Cerebellar nuclear complex (tissue), 1 donor: ENCODE results near the gene NEK9.
"Not testable (repeated sequence)": the region's sequence is repeated elsewhere in the genome, so short reads cannot be mapped to it uniquely, and the experiment has no call there.

Experiments used
- DNase-seq, 2 experiments: peaks; one replicate each; lab custom pipeline; 2025; lab: John Stamatoyannopoulos, UW

Gene NEK9

GRCh38 chr14:75107186-75107585 is 19.7 kb downstream of the NEK9 start:
- DNase-seq, result no peak

DNA sequence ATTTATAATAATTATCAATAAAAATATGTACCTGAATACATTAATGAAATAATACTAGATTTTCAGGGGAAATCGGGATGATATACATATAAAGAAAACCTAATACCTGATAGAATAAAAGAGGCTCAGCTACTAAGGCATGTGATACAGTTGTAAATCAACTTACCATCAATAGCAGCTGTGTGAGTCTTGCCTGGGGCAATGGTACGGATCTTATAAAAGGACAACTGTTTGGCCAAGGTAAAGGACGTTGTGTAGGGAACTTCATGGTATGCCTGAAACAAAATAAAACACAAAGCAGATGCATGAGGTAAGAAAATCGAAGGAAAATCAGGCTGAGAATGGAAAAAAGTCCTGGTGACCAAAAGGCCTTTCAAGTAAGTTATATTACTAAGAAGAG is 25.4 kb downstream of the NEK9 start:
- DNase-seq, result no peak

- no peak for DNase-seq
Observed at GRCh38 chr14:75098682-75099081, 28.2 kb downstream of the NEK9 start.

DNA sequence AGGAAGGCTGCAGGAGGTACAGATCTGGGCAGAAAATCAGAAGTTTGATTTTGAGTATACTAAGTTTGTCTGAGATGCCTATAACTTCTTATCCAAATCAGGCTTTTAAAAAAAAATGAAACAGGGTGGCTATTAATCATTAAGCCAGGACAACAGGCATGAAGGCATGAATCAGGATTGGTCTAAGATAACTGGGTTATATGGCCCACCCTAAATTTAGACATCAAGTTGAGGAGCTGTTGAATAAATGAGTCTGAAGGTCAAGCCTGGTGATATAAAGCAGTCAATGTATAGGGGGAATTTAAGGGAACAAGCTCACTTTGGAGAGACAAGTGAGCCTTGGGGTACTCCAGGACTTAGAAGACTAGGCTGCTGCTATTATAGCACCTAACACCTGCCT is 28.6 kb downstream of the NEK9 start:
- no peak for DNase-seq

- DNase-seq, result no peak
Observed at GRCh38 chr14:75096959-75097358, 29.9 kb downstream of the NEK9 start.

DNA sequence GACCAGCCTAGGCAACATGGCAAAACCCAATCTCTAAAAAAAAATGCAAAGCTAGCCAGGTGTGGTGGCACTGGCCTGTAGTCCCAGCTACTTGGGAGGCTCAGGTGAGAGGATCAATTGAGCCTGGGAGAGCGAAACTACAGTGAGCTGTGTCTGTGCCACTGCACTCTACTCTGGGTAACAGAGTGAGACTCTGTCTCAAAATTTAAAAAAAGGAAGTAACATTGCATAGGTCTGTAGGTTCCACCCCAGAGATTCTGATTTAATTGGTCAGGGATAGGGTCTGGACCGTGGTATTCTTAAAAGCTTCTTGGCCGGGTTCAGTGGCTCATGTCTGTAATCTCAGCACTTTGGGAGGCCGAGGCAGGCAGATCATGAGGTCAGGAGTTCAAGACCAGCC is 31.2 kb downstream of the NEK9 start:
- DNase-seq, result no peak

DNA sequence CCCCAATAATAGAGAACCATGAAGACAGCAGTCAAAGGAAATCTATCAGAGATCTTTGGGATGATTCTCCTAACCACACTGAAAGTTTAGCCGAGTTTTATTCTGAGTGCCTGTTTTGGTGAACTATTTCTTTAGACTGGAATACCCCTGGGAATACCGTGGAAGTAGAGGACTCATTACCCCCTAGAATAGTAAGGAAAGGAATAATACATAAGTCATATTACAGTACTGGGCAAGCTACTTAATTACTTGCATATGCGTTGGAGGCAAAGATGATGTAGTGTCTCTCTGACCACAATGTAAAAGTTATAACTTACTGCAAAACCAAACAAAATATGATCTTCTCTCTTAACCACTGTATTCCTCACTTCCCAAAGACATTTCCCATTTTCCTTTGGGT is 32.0 kb downstream of the NEK9 start:
- DNase-seq, result no peak

DNA sequence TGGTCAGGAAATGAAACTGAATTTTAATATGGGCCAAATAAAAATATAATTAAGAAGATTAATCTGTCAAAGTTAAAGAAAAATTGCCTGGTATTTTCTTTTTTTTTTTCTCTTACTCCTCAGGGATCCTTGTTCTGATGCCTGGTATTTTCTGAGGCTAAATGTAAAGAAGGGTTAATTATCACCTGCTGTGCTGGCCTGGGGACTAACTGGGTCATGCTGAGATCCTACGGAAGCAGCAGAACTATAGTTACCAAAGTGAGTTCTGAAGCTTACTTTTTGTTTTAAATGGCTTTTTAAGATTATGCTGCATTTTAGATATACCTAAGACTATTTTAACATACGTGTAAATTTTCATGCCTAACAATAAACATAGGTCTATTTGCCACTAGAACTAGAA is 34.1 kb downstream of the NEK9 start:
- DNase-seq, result no peak

DNA sequence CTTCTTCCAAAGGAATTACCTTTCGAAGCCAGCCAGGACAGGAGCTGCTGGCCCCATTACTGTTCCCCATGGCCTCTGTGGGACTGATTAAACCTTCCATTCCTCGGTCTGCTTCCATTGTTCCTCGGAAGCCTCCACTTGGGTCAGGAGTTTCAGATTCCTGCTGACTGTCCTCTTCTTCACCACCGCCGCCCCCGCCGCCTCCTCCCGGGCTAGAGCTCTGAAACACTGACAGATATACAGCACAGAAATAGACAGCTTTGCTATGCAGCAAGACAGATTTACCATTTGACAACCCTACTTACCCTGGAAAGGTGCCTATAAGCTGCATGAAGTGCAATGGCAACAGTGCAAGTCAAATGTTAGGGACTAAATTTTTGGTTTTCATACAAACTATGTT is 35.6 kb downstream of the NEK9 start:
- DNase-seq, result no peak

DNA sequence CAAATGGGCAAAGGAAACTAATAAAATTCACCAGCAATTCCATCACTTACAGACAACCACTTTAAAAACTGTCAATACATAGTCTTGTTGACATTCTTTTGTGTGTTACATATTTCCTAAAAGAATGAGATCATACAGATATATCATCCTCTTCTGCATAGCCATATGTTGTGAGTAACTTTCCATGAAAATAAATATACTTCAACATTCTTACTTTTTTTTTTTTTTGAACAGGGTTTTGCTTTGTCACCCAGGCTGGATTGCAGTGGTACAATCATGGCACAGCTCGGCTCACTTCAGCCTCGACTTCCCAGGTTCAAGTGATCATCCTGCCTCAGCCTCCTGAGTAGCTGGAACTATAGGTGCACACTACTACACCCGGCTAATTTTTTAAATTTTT is 36.5 kb downstream of the NEK9 start:
- DNase-seq, result no peak

GRCh38 chr14:75088566-75089373 is 38.1 kb downstream of the NEK9 start:
- no peak for DNase-seq

DNA sequence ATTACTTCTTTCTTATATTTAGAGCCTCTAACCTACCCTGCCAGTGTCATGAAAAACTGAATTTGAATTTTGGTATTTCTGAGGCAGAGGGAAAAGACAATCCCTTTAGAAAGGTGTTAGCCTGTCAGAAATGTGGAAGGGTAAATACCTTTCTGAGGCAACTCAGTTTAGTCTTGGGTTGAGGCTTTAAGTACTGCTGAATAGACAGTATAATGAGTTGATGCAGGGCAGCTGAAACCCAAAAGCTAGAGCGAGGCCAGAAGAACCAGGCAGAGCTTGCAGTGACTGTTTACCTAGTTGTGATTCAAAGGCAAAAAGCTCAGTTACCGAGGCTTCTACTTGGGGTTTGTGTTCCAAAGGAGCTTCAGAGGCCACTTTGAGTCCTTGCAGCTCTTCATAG is 38.7 kb downstream of the NEK9 start:
- no peak for DNase-seq

DNA sequence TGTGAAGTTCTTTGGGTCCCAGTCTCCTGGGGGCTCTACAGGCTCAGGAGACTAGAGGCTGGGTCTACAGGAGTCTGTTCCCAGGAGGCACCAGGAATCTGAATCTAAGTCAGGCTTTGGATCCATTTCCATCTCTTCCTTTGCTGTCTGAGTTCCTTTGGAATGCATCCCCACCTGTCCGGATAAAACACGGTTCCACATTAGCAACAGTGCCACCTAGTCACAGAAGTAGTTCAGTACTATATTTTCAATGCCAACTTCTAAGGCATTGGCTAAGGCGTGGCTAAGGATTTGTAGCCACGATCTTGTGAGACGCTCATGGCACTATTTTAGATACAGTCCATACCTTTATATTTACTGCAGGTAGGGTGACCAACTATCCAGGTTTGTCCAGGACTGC is 42.3 kb downstream of the NEK9 start:
- DNase-seq, result no peak

DNA sequence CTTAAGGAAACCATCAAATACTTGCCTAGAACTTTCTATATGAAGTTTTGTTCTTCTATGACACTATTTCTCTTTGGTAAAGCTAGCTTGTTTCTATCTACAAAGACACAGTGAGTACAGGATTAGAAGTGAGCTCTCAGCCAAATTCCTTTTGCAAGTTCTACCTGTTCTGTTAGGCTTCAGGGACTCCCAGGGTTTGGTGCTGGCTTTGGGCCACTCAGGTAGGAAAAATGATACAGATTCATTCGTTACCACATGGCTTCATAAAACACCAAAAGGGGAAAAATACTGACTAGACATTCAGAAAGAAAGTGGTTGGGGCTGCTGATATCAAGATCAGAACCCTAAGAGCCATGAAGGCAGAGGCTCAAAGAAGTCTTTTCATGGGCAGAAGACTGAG is 43.6 kb downstream of the NEK9 start:
- DNase-seq, result no peak

GRCh38 chr14:75081660-75082229 is 45.1 kb downstream of the NEK9 start:
- DNase-seq, result no peak

DNA sequence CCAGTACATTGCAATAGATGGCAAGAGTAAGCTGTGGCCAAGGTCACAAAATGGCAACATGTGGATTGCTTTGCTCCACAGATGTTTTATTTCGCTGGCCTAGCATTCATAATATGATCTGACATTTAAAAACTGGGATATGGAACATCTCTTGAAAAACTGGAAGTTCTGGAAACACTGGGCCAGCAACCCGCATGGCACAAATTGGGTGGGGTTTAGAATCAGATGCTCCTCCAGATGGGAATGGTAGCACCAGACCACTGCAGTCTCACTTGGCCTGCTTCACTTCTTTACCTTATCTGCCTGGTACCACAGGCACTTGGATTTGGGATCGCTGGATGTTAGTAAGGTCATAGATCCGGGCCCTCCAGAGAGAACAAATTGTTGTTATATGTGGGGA is 47.3 kb downstream of the NEK9 start:
- no peak for DNase-seq

GRCh38 chr14:75077794-75078193 is 49.1 kb downstream of the NEK9 start:
- DNase-seq, result no peak

- DNase-seq, result no peak
Observed at GRCh38 chr14:75070383-75070782, 56.5 kb downstream of the NEK9 start.

DNA sequence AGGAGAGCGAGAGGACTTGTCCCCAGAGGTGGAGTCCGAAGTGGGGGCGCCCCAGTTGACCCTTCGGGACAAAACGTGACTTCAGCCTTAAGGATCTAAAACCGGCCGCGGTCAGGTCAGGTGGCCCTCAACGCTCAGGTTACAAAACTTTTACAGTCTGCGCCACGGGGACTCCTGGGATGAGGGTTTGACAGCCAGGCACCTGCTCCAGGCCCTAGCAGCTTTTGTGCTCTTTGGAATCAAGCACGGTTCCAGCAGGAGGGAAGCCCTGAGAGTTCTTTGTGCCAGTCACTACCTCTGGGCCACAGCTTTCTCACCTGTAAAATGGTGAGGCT is 57.1 kb downstream of the NEK9 start:
- no peak for DNase-seq

- DNase-seq, result peak in 1 of 2 experiments; percentile 58
Observed at GRCh38 chr14:75069121-75069810, 57.6 kb downstream of the NEK9 start, which contains the start of gene ZC2HC1C. Gene ZC2HC1C, plus strand, starts transcription at chr14:75069641. Its CDS starts 933 bp downstream, at chr14:75070574.

- DNase-seq, result no peak
Observed at GRCh38 chr14:75068294-75069120, 58.3 kb downstream of the NEK9 start.

DNA sequence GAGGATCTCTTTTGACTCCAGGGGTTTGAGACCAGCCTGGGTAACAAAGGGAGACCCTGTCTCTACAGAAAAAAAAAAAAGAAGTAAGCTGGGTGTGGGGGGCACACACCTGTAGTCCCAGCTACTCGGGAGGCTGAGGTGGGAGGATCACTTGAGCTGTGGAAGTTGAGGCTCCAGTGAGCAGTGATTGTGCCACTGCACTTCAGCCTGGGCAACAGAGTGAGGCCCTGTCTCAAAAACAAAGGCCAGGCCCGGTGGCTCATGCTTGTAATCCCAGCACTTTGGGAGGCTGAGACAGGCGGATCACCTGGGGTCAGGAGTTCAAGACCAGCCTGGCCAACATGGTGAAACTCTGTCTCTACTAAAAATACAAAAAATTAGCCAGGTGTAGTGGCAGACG is 59.1 kb downstream of the NEK9 start:
- DNase-seq, result not testable (repeated sequence)
